Tibial artery (tissue), 4 donors: Measurements from ENCODE around the gene DPP4.

Experiments
- DNase-seq, 2 donors: peaks; one replicate each; pipeline ENCODE4 v3.0.0-alpha.2; 2019
- H3K27ac ChIP-seq, 2 donors: fragments of 200-600 bp; sonication (generic) in 1 of 2; 1 replicate in 1 of 2; 2 replicates in 1 of 2; pipeline ENCODE4 v1.5.1; 2018 to 2019; ENCODE audit warnings: mild to moderate bottlenecking in 1 of 2
- H3K27me3 ChIP-seq, 2 donors: fragments of 200-600 bp; sonication (generic) in 1 of 2; one replicate each; pipeline versions ENCODE4 v1.5.1 to v1.6.0; 2016 to 2019
- H3K36me3 ChIP-seq, 3 donors: fragments of 200-600 bp; sonication (generic) in 2 of 3; one replicate each; pipeline ENCODE4 v1.5.1; 2016 to 2019; ENCODE audit warnings: mild to moderate bottlenecking in 2 of 3
- H3K4me1 ChIP-seq, 4 donors: fragments of 200-600 bp; sonication (generic) in 2 of 4; 1 replicate in 3 of 4; 2 replicates in 1 of 4; pipeline ENCODE4 v1.5.1; 2016 to 2019
- H3K4me3 ChIP-seq, 2 donors: fragments of 200-600 bp; sonication (generic) in 1 of 2; 1 replicate in 1 of 2; 2 replicates in 1 of 2; pipeline ENCODE4 v1.5.1; 2018 to 2019; ENCODE audit warnings: mild to moderate bottlenecking in 2 of 2
- H3K9me3 ChIP-seq, 3 donors: fragments of 200-600 bp; sonication (generic) in 1 of 3; one replicate each; pipeline ENCODE4 v1.5.1; 2016 to 2019
- intact Hi-C: fragments of 100-400 bp; cut with DNase I; formaldehyde crosslinking; loops from one replicate; pipeline ENCODE4 v1.15.0; 2023; ENCODE audit warnings: low total_unique reads
- TF ChIP-seq, protein P1 (sequence below), 2 experiments: fragments of 200-600 bp in 1 of 2; fragments of 450-650 bp in 1 of 2; IDR thresholded peaks; one replicate each; pipeline ENCODE4 v1.5.1; 2017 to 2019; ENCODE audit warnings: antibody characterized with exemption in 2 of 2, mild to moderate bottlenecking in 1 of 2, moderate library complexity in 1 of 2

Gene DPP4

DNA sequence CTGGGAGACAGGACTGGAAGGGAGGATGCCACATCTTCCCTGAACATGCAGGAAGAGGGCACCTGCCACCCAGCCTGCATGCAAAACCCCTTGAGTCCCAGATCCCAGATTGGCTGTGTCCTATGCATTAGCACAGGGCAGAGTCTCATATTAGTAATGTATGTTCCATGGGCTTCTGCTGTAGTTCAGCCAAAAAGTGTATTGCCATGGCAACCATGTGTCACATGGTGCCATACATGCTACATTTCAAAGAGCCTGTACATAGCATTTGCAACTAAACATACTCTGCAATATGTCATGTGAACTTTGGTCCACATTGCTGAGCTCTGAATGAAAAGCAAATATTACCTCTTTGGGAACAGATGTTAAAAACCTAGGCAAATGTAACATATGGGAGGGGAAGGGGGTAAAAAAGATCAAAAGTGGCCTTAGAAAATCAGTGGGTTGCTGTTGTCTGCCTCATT lies 78.4 kb downstream of the DPP4 start:
- DNase-seq: no peak
- H3K4me1 ChIP-seq: no peaks in the 10 kb centered on the region
- intact Hi-C loops: no loop called here
- H3K36me3 ChIP-seq: no peaks in the 10 kb centered on the region
- TF ChIP-seq, protein P1, sequence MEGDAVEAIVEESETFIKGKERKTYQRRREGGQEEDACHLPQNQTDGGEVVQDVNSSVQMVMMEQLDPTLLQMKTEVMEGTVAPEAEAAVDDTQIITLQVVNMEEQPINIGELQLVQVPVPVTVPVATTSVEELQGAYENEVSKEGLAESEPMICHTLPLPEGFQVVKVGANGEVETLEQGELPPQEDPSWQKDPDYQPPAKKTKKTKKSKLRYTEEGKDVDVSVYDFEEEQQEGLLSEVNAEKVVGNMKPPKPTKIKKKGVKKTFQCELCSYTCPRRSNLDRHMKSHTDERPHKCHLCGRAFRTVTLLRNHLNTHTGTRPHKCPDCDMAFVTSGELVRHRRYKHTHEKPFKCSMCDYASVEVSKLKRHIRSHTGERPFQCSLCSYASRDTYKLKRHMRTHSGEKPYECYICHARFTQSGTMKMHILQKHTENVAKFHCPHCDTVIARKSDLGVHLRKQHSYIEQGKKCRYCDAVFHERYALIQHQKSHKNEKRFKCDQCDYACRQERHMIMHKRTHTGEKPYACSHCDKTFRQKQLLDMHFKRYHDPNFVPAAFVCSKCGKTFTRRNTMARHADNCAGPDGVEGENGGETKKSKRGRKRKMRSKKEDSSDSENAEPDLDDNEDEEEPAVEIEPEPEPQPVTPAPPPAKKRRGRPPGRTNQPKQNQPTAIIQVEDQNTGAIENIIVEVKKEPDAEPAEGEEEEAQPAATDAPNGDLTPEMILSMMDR (IDR thresholded peaks at IDR 0.05): no peak
- H3K4me3 ChIP-seq: no peak overlapping the region
- H3K9me3 ChIP-seq: no peaks in the 10 kb centered on the region
- H3K27me3 ChIP-seq: no peaks in the 10 kb centered on the region
- no peak overlapping the region for H3K27ac ChIP-seq

DNA sequence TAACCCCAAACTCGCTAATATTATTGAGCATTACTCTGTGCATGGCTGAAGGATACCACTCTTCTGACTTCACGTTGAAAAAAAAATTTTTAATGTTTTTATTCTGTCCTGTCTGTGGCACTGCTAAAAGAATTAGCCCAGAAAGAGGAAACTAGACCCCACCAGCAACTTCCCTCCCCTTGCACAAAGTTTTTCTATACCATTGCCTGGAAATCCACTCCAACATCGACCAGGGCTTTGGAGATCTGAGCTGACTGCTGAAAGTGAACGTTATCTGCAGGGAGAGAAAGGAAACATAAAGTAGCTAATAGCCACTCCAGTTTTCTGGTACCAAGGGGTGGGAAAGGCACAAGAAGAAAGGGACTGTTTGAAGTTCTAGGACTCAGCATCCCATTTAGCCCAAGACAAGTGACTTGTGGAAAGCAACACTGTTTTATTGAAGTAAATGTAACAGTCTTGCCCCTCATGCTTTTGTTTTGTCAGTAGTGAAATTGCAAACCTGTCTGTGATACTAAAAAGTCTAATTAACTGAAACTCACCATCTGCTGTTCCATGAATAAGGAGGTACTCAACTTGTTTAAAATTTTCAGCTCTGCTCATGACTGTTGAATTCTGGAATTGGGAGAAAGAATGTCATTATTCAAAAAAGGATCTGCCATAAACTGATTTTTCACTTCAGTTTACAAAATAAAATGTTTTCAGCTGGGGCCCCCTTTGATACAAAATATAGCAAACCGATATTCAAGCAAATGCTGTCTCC lies 79.1 kb downstream of the DPP4 start:
- no peak overlapping the region for H3K4me3 ChIP-seq
- no peaks in the 10 kb centered on the region for H3K4me1 ChIP-seq
- TF ChIP-seq, protein P1 (IDR thresholded peaks at IDR 0.05): no peak
- no peaks in the 10 kb centered on the region for H3K27me3 ChIP-seq
- no peaks in the 10 kb centered on the region for H3K9me3 ChIP-seq
- H3K36me3 ChIP-seq: no peaks in the 10 kb centered on the region
- DNase-seq: no peak
- intact Hi-C loops: no loop called here
- no peak overlapping the region for H3K27ac ChIP-seq

DNA sequence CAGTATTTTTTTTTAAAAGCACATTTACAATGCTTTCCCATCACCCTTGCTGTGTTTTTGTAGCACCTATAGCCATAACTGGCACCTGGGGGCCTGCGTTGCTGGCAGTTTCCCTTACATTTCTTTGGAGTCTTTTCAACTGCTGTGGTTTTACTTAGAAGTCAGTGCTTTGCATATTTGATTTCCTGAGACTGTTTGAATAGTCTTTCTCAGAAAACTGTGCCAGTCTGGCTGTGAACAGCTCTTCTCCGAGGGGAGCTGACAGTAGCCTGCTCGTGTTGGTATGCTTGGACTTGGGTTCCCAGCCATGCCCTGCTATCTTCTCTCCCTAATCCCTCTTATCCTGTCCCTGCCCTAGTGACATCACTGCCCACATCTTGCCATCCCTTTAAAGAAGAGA lies 81.5 kb downstream of the DPP4 start:
- Histone ChIP-seq H3K9me3 (no peaks in the 10 kb centered on the region), H3K27me3 (no peaks in the 10 kb centered on the region), H3K27ac (no peak overlapping the region), H3K36me3 (no peaks in the 10 kb centered on the region), H3K4me1 (no peaks in the 10 kb centered on the region), H3K4me3 (no peak overlapping the region)
- no peak for DNase-seq
- TF ChIP-seq, protein P1 (IDR thresholded peaks at IDR 0.05): no peak
- intact Hi-C loops: no loop called here

DNA sequence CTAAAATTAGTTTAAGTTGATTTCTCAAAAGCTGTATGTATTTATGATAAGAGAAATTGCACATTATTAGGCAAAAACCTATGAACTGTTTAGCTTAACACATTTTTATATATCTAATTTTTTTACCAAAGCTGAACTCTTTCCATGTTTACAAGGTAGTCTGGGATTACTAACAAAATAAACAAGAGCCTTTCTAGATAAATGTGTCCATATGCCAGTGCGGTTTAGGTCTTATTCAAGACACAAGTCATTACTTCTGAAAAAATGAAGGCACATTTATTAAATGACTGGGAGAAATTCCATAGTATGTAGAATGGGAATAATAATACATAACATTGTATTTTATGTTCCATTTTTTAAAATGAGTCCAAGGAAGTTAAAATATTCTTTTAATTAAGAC lies 82.0 kb downstream of the DPP4 start:
- TF ChIP-seq, protein P1 (IDR thresholded peaks at IDR 0.05): no peak
- H3K9me3 ChIP-seq: no peaks in the 10 kb centered on the region
- no peaks in the 10 kb centered on the region for H3K4me1 ChIP-seq
- no peaks in the 10 kb centered on the region for H3K36me3 ChIP-seq
- H3K4me3 ChIP-seq: no peak overlapping the region
- no peaks in the 10 kb centered on the region for H3K27me3 ChIP-seq
- intact Hi-C loops: no loop called here
- DNase-seq: no peak
- H3K27ac ChIP-seq: no peak overlapping the region

DNA sequence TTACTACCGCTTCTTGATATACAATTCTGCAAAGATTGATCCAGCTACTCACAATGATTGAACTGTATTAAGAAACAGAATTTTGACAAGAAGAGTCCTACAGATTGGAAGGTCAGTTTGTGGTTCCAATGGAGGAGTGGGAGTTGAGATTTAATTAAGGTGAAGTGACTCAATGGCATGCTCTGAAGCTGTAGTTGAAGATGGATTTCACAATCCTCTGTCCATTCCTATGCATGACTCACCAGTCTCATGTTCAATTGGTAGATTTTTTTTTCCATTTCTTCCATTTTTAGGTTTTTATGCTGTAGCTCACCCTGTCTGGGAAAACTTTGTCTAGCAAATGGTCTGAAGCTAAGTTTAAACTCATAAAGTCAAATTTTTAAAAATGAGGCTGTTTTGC lies 83.3 kb downstream of the DPP4 start:
- no peak overlapping the region for H3K4me3 ChIP-seq
- TF ChIP-seq, protein P1 (IDR thresholded peaks at IDR 0.05): no peak
- H3K9me3 ChIP-seq: no peaks in the 10 kb centered on the region
- H3K27me3 ChIP-seq: no peaks in the 10 kb centered on the region
- intact Hi-C loops: no loop called here
- H3K36me3 ChIP-seq: no peaks in the 10 kb centered on the region
- no peak overlapping the region for H3K27ac ChIP-seq
- DNase-seq: no peak
- no peaks in the 10 kb centered on the region for H3K4me1 ChIP-seq
